OCI-M2 (cell line): Measurements from ENCODE around the gene SUMF2.
"Not testable (repeated sequence)": the region's sequence is repeated elsewhere in the genome, so short reads cannot be mapped to it uniquely, and the experiment has no call there.

Experiments used
- DNase-seq: peaks from one replicate; lab custom pipeline; 2025; ENCODE audit not compliant: unreplicated experiment; lab: John Stamatoyannopoulos, UW

SUMF2 gene

GRCh38 chr7:56062382-56062781 is 1.7 kb upstream of the SUMF2 start:
- DNase-seq: no peak

GRCh38 chr7:56063500-56063881 is 595 bp upstream of the SUMF2 start:
- peak; percentile 30 for DNase-seq

DNA sequence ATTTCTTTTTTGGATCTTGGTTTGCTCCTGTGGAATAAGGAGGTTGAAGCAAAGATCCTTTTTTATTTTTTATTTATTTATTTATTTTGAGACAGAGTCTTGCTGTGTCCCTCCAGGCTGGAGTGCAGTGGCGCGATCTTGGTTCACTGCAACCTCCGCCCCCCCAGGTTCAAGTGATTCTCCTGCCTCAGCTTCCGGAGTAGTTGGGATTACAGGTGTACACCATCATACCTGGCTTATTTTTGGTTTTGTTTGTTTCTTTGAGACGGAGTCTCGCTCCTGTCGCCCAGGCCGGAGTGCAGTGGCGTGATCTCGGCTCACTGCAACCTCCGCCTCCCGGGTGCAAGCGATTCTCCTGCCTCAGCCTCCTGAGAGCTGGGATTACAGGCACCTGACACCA is 2.3 kb downstream of the SUMF2 start:
- not testable (repeated sequence) for DNase-seq

DNA sequence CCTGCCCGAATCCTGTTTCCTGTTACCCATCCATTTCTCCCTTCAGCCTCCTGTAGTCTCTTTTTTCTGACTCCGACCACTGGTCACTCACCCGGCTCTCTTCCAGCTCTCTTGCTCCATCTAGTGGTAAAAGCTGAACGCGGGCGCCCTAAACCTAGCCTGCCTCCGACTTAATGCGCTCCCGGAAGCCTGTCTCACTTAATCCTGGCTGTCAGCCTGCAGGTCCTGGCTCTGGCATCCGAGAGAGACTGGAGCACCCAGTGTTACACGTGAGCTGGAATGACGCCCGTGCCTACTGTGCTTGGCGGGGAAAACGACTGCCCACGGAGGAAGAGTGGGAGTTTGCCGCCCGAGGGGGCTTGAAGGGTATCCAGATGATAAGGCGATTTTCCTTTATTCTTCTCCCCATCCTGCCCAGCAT is 10.3 kb downstream of the SUMF2 start:
- DNase-seq: no peak

GRCh38 chr7:56077681-56078080 is 13.6 kb downstream of the SUMF2 start:
- no peak for DNase-seq

DNA sequence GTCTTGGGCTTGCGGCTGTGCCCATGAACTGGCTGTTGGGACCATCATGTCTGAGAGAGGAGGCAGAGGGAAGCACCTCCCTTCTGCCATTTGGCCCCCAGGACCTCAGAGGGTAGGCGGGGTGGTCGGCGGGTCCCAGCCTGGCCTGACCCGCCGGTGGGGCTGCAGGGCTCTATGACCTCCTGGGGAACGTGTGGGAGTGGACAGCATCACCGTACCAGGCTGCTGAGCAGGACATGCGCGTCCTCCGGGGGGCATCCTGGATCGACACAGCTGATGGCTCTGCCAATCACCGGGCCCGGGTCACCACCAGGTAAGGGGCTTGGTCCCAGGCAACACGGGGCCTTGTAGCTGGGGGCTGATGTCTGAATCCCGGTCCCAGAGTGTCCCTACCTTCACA is 14.1 kb downstream of the SUMF2 start:
- DNase-seq: no peak

DNA sequence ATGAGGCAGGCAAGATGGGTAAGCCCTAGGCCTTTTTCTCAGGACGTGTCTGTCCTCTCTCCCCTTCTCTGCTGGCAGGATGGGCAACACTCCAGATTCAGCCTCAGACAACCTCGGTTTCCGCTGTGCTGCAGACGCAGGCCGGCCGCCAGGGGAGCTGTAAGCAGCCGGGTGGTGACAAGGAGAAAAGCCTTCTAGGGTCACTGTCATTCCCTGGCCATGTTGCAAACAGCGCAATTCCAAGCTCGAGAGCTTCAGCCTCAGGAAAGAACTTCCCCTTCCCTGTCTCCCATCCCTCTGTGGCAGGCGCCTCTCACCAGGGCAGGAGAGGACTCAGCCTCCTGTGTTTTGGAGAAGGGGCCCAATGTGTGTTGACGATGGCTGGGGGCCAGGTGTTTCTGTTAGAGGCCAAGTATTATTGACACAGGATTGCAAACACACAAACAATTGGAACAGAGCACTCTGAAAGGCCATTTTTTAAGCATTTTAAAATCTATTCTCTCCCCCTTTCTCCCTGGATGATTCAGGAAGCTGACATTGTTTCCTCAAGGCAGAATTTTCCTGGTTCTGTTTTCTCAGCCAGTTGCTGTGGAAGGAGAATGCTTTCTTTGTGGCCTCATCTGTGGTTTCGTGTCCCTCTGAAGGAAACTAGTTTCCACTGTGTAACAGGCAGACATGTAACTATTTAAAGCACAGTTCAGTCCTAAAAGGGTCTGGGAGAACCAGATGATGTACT is 15.5 kb downstream of the SUMF2 start:
- DNase-seq: no peak

GRCh38 chr7:56080726-56081435 is 16.8 kb downstream of the SUMF2 start:
- not testable (repeated sequence) for DNase-seq

DNA sequence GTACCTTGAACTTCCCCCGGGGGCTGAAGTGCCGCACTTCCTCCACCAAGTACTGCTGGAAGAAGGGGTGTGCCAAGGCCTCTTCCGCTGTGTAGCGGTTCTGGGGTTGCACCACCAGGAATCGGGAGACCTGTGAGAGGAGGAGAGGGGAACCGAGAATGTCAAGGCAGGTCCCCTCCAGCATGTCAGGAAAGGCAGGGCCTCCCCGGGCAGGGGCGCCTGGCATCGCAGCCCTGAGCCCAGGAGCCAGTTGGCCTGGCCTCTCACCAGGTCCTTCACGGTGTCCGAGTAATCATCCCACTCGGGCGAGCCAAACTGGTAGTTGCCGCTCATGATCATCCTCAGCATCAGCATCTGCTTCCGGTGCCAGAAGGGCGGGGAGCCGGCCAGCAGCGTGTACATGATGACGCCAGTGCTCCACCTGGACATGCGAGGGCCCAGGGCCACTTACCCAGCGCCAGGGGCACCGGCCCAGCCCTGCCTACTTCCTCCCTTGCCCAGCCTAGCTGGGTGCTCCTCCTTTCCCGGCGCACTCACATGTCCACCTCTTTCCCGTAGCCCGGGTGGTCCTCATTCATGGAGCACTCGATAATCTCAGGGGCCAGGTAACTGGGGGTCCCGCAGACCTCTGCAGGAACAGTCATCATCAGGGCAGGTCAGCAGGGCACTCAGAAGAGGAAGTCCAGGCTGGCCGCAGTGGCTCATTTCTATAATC is 17.7 kb downstream of the SUMF2 start:
- DNase-seq: no peak

GRCh38 chr7:56083150-56083785 is 19.2 kb downstream of the SUMF2 start:
- DNase-seq: no peak

DNA sequence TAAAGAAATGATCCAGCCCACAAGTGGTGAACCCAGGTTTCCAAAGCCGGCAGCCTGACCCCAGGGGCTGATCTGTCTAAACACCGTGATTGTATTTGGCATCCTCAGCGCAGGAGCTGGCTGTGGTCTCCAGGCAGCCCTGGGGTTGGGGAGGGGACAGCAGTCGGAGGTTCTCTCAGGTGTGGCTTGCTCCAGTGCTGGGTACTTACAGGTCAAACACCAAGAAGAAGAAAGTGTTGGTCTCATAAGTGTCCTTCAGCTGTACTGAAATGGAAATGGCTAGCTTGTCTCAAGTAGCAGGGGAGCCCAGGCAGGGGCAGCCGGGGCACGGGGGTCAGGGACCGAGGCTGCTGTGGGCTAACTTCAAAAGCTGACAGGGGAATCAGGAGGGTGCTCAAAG is 22.7 kb downstream of the SUMF2 start:
- no peak for DNase-seq

DNA sequence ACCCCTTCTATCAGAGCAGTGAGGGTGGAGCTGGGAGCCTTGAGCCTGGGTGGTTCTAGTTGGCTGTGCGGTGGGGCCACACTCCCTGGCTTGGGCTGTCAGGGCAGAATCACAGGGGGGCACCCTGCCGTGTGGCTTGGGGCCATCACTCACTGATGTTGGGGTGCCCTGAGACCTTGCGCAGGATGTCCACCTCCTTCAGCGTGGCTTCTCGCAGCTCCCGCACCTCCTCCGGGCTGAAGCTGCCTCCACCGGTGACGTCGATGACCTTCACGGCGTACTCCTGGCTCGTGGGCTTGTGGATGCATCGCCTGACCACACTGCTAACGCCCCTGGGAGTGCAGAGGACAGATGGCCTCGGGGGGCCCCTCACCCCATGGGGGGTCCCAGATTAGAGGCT is 23.4 kb downstream of the SUMF2 start:
- DNase-seq: no peak

GRCh38 chr7:56091591-56091990 is 27.5 kb downstream of the SUMF2 start:
- no peak for DNase-seq

DNA sequence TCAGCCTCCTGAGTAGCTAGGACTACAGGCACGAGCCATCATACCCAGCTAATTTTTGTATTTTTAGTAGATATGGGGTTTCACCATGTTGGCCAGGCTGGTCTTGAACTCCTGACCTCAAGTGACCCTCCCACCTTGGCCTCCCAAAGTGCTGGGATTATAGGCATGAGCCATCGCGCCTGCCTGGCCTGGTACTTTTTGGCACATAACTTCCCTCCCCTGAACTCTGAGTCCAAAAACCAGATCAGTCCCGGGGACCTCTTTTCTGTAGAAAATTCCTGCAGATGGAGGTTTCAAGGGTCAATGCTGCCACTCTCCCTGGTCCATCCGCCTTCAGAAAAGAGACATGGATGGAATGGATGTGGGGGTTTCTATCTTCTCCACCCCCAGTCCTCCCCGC is 28.3 kb downstream of the SUMF2 start:
- DNase-seq: not testable (repeated sequence)

GRCh38 chr7:56092789-56093531 is 28.9 kb downstream of the SUMF2 start, which contains the start of gene PHKG1:
Gene PHKG1 (minus strand): TSS chr7:56092952. CDS start chr7:56088941, 4,011 bp downstream.
- DNase-seq: no peak

DNA sequence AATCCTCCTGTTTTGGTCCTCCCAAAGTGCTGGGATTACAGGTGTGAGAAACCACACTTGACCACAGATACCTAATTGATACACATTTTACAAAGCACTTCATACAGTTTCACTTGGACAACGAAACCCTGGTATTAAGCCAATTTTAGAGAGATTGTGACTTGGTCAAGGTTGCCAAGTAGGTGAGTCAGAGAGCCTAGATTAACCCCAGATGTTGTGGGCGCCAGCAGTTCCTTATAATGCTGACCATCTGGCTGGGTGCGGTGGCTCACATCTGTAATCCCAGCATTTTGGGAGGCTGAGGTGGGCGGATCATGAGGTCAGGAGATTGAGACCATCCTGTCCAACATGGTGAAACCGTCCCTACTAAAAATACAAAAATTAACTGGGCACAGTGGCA is 33.6 kb downstream of the SUMF2 start:
- no peak for DNase-seq

GRCh38 chr7:56098187-56099008 is 34.3 kb downstream of the SUMF2 start:
- DNase-seq: not testable (repeated sequence)

- no peak for DNase-seq
Measured at GRCh38 chr7:56099653-56100052, 35.6 kb downstream of the SUMF2 start.

GRCh38 chr7:56104138-56104537 is 40.1 kb downstream of the SUMF2 start:
- not testable (repeated sequence) for DNase-seq

DNA sequence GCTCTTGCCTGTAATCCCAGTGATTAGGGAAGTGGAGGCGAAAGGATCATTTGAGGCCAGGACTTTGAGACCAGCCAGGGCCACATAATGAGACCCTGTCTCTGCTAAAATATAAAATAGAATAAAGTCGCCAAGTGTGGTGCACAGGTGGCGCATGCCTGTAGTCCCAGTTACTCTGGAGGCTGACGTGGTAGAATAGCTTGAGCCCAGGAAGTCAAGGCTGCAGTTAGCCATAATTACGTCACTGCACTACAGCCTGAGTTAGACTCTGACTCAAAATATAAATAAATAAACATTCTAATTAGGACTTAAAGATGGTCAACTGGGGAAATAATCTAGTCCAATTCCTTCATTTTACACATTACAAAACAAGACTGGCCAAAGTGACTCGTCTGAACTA is 41.4 kb downstream of the SUMF2 start:
- DNase-seq: no peak
